BJ (cell line): ENCODE results near the gene PYY. TPM values are rescaled to one million over a fixed set of nuclear protein-coding genes. Genes with fewer than 3 reads are reported as not detected.

Experiments used
- CTCF ChIA-PET: fragments of 350-600 bp; formaldehyde crosslinking; extraction: SDS; loops from one replicate; lab custom pipeline; 2021; ENCODE audit warnings: antibody characterized with exemption, inconsistent platforms; lab: Yijun Ruan, JAX
- POLR2A ChIA-PET: fragments of 300-600 bp; sonication (Branson Sonifier 250); formaldehyde crosslinking; extraction: SDS; loops from one replicate; lab custom pipeline; 2021; ENCODE audit warnings: antibody characterized with exemption; lab: Charles Lee
- DNase-seq: peaks from one replicate; pipeline ENCODE4 v3.0.0-alpha.2; 2011; ENCODE audit warnings: low read depth
- H3K27me3 ChIP-seq: 2 replicates; pipeline ENCODE4 v1.6.0; 2011; ENCODE audit warnings: low read length; ENCODE audit not compliant: control insufficient read depth, insufficient read depth
- H3K36me3 ChIP-seq: 2 replicates; pipeline ENCODE4 v1.5.1; 2011; ENCODE audit warnings: low read length; ENCODE audit not compliant: control insufficient read depth, insufficient read depth
- H3K4me3 ChIP-seq: 2 replicates; pipeline ENCODE4 v1.5.1; 2011; ENCODE audit warnings: low read depth, mild to moderate bottlenecking, control low read depth, low read length
- CTCF ChIP-seq: IDR thresholded peaks from 2 replicates; pipeline ENCODE4 v1.5.1; 2011; ENCODE audit warnings: low read depth, mild to moderate bottlenecking, control low read depth, inconsistent platforms, low read length, moderate library complexity; ENCODE audit not compliant: insufficient read depth
- polyA plus RNA-seq: library from polyadenylated mRNA; depleted of rRNA; stranded (reverse); fragments of >200 nt; gene quantifications from 2 replicates; pipeline ENCODE4 v1.2.3, GENCODE V29; 2011; rRNA removed

The PYY gene
- polyA plus RNA-seq, 1 experiment: not detected

GRCh38 chr17:43907425-43907981 lies 46.2 kb downstream of the PYY start, which contains the start of gene MPP2:
Gene MPP2, minus strand, starts transcription at chr17:43907536. Its CDS starts 3,076 bp downstream, at chr17:43904460.
- Histone ChIP-seq H3K27me3 (peaks cover 4% of the 10 kb centered on the region), H3K4me3 (peak within 1 kb of the TSS; percentile 51), H3K36me3 (no peaks in the 10 kb centered on the region)
- ChIA-PET CTCF (interaction anchor here (0.7 to 5.8 kb wide), 10 partner anchors 10 to 265 kb away, joined by 3 to 40 read pairs (median 4); no protein-coding TSS in a partner anchor), POLR2A (no interaction called here)
- TF ChIP-seq CTCF: peak; percentile 41; the same call in 1 of the 2 replicates
- DNase-seq: no peak

GRCh38 chr17:43906951-43907424 lies 46.8 kb downstream of the PYY start:
- POLR2A ChIA-PET: no interaction called here
- Histone ChIP-seq H3K27me3 (peaks cover 4% of the 10 kb centered on the region), H3K36me3 (no peaks in the 10 kb centered on the region), H3K4me3 (peak overlapping the region; percentile 51)
- no peak for DNase-seq
- CTCF ChIA-PET: interaction anchor here (0.8 to 5.8 kb wide), 8 partner anchors 11 to 132 kb away, joined by 3 to 40 read pairs (median 4); no protein-coding TSS in a partner anchor
- no peak for TF ChIP-seq CTCF

- Histone ChIP-seq H3K4me3 (peak overlapping the region; percentile 51), H3K36me3 (no peaks in the 10 kb centered on the region), H3K27me3 (peaks cover 4% of the 10 kb centered on the region)
- DNase-seq: no peak
- POLR2A ChIA-PET: no interaction called here
- TF ChIP-seq CTCF: no peak
- CTCF ChIA-PET: interaction anchor here (0.7 to 5.8 kb wide), 7 partner anchors 11 to 38 kb away, joined by 3 to 40 read pairs (median 3); no protein-coding TSS in a partner anchor
Observed at GRCh38 chr17:43905985-43906852, 47.5 kb downstream of the PYY start.

GRCh38 chr17:43905400-43905984 lies 48.2 kb downstream of the PYY start:
- no peak for DNase-seq
- TF ChIP-seq CTCF: no peak
- ChIA-PET POLR2A (no interaction called here), CTCF (interaction anchor here (0.9 to 5.8 kb wide), 5 partner anchors 12 to 27 kb away, joined by 3 to 40 read pairs (median 3); no protein-coding TSS in a partner anchor)
- H3K36me3 ChIP-seq: no peaks in the 10 kb centered on the region
- H3K4me3 ChIP-seq: no peak overlapping the region
- peaks cover 4% of the 10 kb centered on the region for H3K27me3 ChIP-seq

Other genes starting within 250 kb of the PYY start
- gene SOST, start 195.1 kb downstream of the PYY start, polyA plus RNA-seq: not detected in 2 replicates
- 27.6 and 27.9 TPM in 2 replicates for gene DUSP3, start 175.0 kb downstream of the PYY start, polyA plus RNA-seq
- not detected in 2 replicates for gene CFAP97D1, start 173.5 kb downstream of the PYY start, polyA plus RNA-seq
- gene MPP3, start 120.8 kb downstream of the PYY start, polyA plus RNA-seq: 4.6 and 7.9 TPM in 2 replicates
- gene CD300LG, start 106.8 kb downstream of the PYY start, polyA plus RNA-seq: not detected in 2 replicates
- gene MPP2, start 46.4 kb downstream of the PYY start, polyA plus RNA-seq: 3.1 and 5.3 TPM in 2 replicates
- not detected in 2 replicates for gene PPY, start 11.5 kb downstream of the PYY start, polyA plus RNA-seq
- gene NAGS, start 50.7 kb upstream of the PYY start, polyA plus RNA-seq: 1.1 and 1.6 TPM in 2 replicates
- gene TMEM101, start 61.0 kb upstream of the PYY start, polyA plus RNA-seq: 28.2 and 47.9 TPM in 2 replicates
- gene LSM12, start 112.7 kb upstream of the PYY start, polyA plus RNA-seq: 36.3 and 51.7 TPM in 2 replicates
- 115 and 151 TPM in 2 replicates for gene G6PC3, start 116.8 kb upstream of the PYY start, polyA plus RNA-seq
- 46.4 and 102 TPM in 2 replicates for gene HDAC5, start 169.7 kb upstream of the PYY start, polyA plus RNA-seq
- gene HROB, start 188.0 kb upstream of the PYY start, polyA plus RNA-seq: 2.1 and 3.4 TPM in 2 replicates
- 0.04 TPM in 1 of 2 replicates, not detected in the other for gene ASB16, start 216.8 kb upstream of the PYY start, polyA plus RNA-seq
- gene TMUB2, start 233.0 kb upstream of the PYY start, polyA plus RNA-seq: 43.8 and 64.0 TPM in 2 replicates
- 47.0 and 53.9 TPM in 2 replicates for gene ATXN7L3, start 245.9 kb upstream of the PYY start, polyA plus RNA-seq